22Rv1 (cell line): Measurements from ENCODE around the gene C2orf15.

Experiments used
- ZFX ChIP-seq: fragments of 450-650 bp; IDR thresholded peaks from 2 replicates; pipeline ENCODE4 v1.6.1; 2017; ENCODE audit warnings: antibody characterized with exemption, borderline replicate concordance
- TF ChIP-seq, protein P1 (sequence below): fragments of 450-650 bp; IDR thresholded peaks from 2 replicates; pipeline ENCODE4 v1.5.1; 2017; ENCODE audit warnings: mild to moderate bottlenecking

DNA sequence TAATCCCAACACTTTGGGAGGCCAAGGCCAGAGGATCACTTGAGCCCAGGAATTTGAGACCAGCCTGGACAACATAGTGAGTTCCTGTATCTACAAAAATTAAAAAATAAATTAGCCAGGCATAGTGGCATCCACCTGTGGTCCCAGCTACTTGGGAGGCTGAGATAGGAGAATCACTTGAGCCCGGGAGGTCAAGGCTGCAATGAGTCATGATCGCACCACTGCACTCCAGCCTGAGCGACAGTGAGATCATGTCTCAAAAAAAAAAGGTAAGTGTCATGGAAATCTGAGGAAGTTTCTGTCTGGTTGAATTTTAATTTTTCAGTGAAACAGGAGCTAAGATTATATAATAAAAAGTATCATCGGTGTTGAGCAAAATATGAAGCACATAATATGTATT is 2.5 kb upstream of the C2orf15 start:
- TF ChIP-seq, protein P1, sequence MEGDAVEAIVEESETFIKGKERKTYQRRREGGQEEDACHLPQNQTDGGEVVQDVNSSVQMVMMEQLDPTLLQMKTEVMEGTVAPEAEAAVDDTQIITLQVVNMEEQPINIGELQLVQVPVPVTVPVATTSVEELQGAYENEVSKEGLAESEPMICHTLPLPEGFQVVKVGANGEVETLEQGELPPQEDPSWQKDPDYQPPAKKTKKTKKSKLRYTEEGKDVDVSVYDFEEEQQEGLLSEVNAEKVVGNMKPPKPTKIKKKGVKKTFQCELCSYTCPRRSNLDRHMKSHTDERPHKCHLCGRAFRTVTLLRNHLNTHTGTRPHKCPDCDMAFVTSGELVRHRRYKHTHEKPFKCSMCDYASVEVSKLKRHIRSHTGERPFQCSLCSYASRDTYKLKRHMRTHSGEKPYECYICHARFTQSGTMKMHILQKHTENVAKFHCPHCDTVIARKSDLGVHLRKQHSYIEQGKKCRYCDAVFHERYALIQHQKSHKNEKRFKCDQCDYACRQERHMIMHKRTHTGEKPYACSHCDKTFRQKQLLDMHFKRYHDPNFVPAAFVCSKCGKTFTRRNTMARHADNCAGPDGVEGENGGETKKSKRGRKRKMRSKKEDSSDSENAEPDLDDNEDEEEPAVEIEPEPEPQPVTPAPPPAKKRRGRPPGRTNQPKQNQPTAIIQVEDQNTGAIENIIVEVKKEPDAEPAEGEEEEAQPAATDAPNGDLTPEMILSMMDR: no peak
- no peak for TF ChIP-seq ZFX
